Airway epithelial cell (primary cell): Measurements from ENCODE around the gene DELE1. TPM values are rescaled to one million over a fixed set of nuclear protein-coding genes. Genes with fewer than 3 reads are reported as not detected.

Experiments used
- total RNA-seq: library from RNA; depleted of rRNA; stranded (reverse); fragments of >200 nt; gene quantifications from 2 replicates; pipeline ENCODE4 v1.2.3, GENCODE V29; 2015

The DELE1 gene
- total RNA-seq: 32.1 and 39.6 TPM in 2 replicates

GRCh38 chr5:141923448-141924313, at the start of gene DELE1:
TSS of gene DELE1 (plus strand) at chr5:141923871. CDS start at chr5:141923942, 71 bp downstream.

GRCh38 chr5:141878186-141878710, 45.4 kb upstream of the DELE1 start, which contains the start of gene PCDH1:
TSS of gene PCDH1 (minus strand) at chr5:141878410. CDS start at chr5:141878262, 148 bp downstream.

GRCh38 chr5:141958113-141958512, 34.4 kb downstream of the DELE1 start, which contains the start of gene PCDH12:
TSS of gene PCDH12 (minus strand) at chr5:141958202. CDS start at chr5:141957851, 351 bp downstream.

DNA sequence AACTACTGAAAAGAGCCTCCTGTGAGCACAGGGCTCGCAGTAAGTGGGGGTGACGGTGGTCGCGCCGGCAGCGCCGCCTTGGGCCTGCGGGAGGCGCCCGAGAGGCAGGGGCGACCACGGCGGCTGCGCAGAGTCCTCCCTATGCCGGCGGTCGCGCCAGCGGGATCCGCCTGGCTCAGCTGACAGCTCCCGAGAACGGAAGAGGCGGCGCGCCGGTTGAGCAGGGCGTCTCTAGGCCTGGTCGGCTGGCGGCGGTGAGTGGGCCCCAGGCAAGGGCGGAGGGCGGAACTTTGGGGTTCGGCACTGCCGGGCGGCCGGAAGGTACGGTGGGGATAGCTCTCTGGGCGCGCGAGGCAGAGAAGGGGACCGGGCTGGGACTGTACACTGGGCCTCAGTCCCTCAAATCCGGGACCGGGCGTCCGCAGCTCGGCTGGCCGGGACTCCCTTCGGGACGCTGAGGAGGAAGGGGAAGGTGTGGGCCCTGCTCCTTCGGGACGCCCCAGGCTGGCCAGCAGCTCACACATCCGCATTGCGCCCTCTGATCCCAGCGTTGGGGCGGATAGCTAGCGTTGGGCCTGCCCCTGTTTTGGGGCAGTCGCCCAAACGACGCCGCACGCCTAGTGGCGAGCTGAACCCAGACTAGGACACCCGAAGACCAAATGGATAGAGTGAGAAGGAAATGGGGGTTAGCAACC, 45.4 kb downstream of the DELE1 start, which contains the start of gene RNF14:
Gene RNF14 (plus strand): TSS at position 192 of the 695 bp plus-strand sequence. CDS start 4,484 bp downstream, outside the sequence.

Other genes starting within 250 kb of the DELE1 start
- 6.9 and 11.6 TPM in 2 replicates for gene ARAP3, start 241.6 kb upstream of the DELE1 start, total RNA-seq
- gene PCDH1, start 45.5 kb upstream of the DELE1 start, total RNA-seq: 50.3 and 60.9 TPM in 2 replicates
- 0.21 TPM in 1 of 2 replicates, not detected in the other for gene PCDH12, start 34.3 kb downstream of the DELE1 start, total RNA-seq
- 31.8 and 41.9 TPM in 2 replicates for gene RNF14, start 45.2 kb downstream of the DELE1 start, total RNA-seq
- gene GNPDA1, start 89.2 kb downstream of the DELE1 start, total RNA-seq: 31.4 and 46.5 TPM in 2 replicates
- 35.7 and 71.0 TPM in 2 replicates for gene NDFIP1, start 184.9 kb downstream of the DELE1 start, total RNA-seq